ENCODE data around the gene MCM3.

GRCh38 chr6:52297433-52297832 is 12.9 kb upstream of the MCM3 start:
- TF ChIP-seq POLR2AphosphoS5 (IDR thresholded peaks at IDR 0.05; ENCODE audit: borderline replicate concordance, low read depth, low read length) (no peak), EZH2 (IDR thresholded peaks at IDR 0.05) (no peak)
